Measurements from ENCODE around the gene NACC2. TPM values are rescaled to one million over a fixed set of nuclear protein-coding genes. Genes with fewer than 3 reads are reported as not detected.
A peak's percentile ranks its signal among the peaks of the same experiment; 100 is the strongest.
"Not testable (repeated sequence)": the region's sequence is repeated elsewhere in the genome, so short reads cannot be mapped to it uniquely, and the experiment has no call there.

Gene NACC2
- total RNA-seq, 1 donor from 2014 or later: 30.8 TPM

- intact Hi-C loops (cut with DNase I): loop anchor here (10.0 kb wide), 1 partner anchor 317 kb away; no protein-coding TSS in a partner anchor
- ATAC-seq (ENCODE audit: poor library complexity) (no peak), DNase-seq (no peak)
Measured at GRCh38 chr9:135968083-135968476, 127.0 kb downstream of the NACC2 start.

- DNase-seq; ATAC-seq (ENCODE audit: poor library complexity): not testable (repeated sequence)
- intact Hi-C loops (cut with DNase I): loop anchor here (2.0 to 10.0 kb wide), 2 partner anchors 156 to 318 kb away; no protein-coding TSS in a partner anchor
Measured at GRCh38 chr9:135966916-135967260, 128.2 kb downstream of the NACC2 start.

- intact Hi-C loops (cut with DNase I): loop anchor here (10.0 kb wide), 1 partner anchor 320 kb away; no protein-coding TSS in a partner anchor
- DNase-seq: no peak
- no peak for ATAC-seq (ENCODE audit: poor library complexity)
Measured at GRCh38 chr9:135965124-135965756, 129.8 kb downstream of the NACC2 start.

- ATAC-seq (ENCODE audit: poor library complexity) (no peak), DNase-seq (no peak)
- intact Hi-C loops (cut with DNase I): loop anchor here (10.0 kb wide), 1 partner anchor 321 kb away; no protein-coding TSS in a partner anchor
Measured at GRCh38 chr9:135963938-135964337, 131.2 kb downstream of the NACC2 start.

- intact Hi-C loops (cut with DNase I): loop anchor here (10.0 kb wide), 1 partner anchor 321 kb away; no protein-coding TSS in a partner anchor
- ATAC-seq (ENCODE audit: poor library complexity) (no peak), DNase-seq (no peak)
Measured at GRCh38 chr9:135963338-135963737, 131.8 kb downstream of the NACC2 start.

- DNase-seq: no peak
- no peak for ATAC-seq (ENCODE audit: poor library complexity)
- intact Hi-C loops (cut with DNase I): loop anchor here (10.0 kb wide), 1 partner anchor 322 kb away; no protein-coding TSS in a partner anchor
Measured at GRCh38 chr9:135962696-135963307, 132.3 kb downstream of the NACC2 start.

- no peak for ATAC-seq (ENCODE audit: poor library complexity)
- intact Hi-C loops (cut with DNase I): loop anchor here (10.0 kb wide), 1 partner anchor 323 kb away; no protein-coding TSS in a partner anchor
- DNase-seq: no peak
Measured at GRCh38 chr9:135961811-135962695, 133.0 kb downstream of the NACC2 start.

GRCh38 chr9:135961277-135961715 is 133.8 kb downstream of the NACC2 start, which contains the start of gene UBAC1:
Gene UBAC1 (minus strand): TSS chr9:135961373. CDS start chr9:135961162, 211 bp downstream.
- intact Hi-C loops (cut with DNase I): loop anchor here (10.0 kb wide), 1 partner anchor 324 kb away; no protein-coding TSS in a partner anchor
- peak; percentile 91 for ATAC-seq (ENCODE audit: poor library complexity)
- peak; percentile 99 for DNase-seq

- peak; percentile 64 for DNase-seq
- ATAC-seq (ENCODE audit: poor library complexity): peak; percentile 30
- intact Hi-C loops (cut with DNase I): loop anchor here (10.0 kb wide), 1 partner anchor 324 kb away; no protein-coding TSS in a partner anchor
Measured at GRCh38 chr9:135960411-135961276, 134.4 kb downstream of the NACC2 start.

GRCh38 chr9:135959814-135960213 is 135.3 kb downstream of the NACC2 start:
- peak; percentile 25 for ATAC-seq (ENCODE audit: poor library complexity)
- peak; percentile 38 for DNase-seq
- intact Hi-C loops (cut with DNase I): loop anchor here (5.0 to 10.0 kb wide), 2 partner anchors 48 to 325 kb away; no protein-coding TSS in a partner anchor

GRCh38 chr9:135958485-135958884 is 136.6 kb downstream of the NACC2 start:
- intact Hi-C loops (cut with DNase I): loop anchor here (5.0 kb wide), 1 partner anchor 46 kb away; no protein-coding TSS in a partner anchor
- DNase-seq (peak; percentile 46), ATAC-seq (ENCODE audit: poor library complexity) (no peak)

- no peak for ATAC-seq (ENCODE audit: poor library complexity)
- intact Hi-C loops (cut with DNase I): loop anchor here (5.0 kb wide), 1 partner anchor 45 kb away; no protein-coding TSS in a partner anchor
- no peak for DNase-seq
Measured at GRCh38 chr9:135957431-135957830, 137.7 kb downstream of the NACC2 start.

GRCh38 chr9:135956802-135957174 is 138.3 kb downstream of the NACC2 start:
- ATAC-seq (ENCODE audit: poor library complexity) (peak; percentile 9), DNase-seq (no peak)
- intact Hi-C loops (cut with DNase I): loop anchor here (5.0 kb wide), 1 partner anchor 44 kb away; no protein-coding TSS in a partner anchor

Other genes with a start within 250 kb of the NACC2 start
- 18.3 TPM for gene CAMSAP1, start 187.7 kb downstream of the NACC2 start, total RNA-seq
- gene UBAC1, start 133.9 kb downstream of the NACC2 start, total RNA-seq: 107 TPM
- gene TMEM250, start 23.6 kb upstream of the NACC2 start, total RNA-seq: 16.4 TPM
- gene LHX3, start 109.8 kb upstream of the NACC2 start, total RNA-seq: not detected
- gene QSOX2, start 150.5 kb upstream of the NACC2 start, total RNA-seq: 7.7 TPM
- not detected for gene CCDC187, start 208.8 kb upstream of the NACC2 start, total RNA-seq
- 50.3 TPM for gene GPSM1, start 232.2 kb upstream of the NACC2 start, total RNA-seq

Measured in Right ventricle myocardium superior (tissue), 1 donor.